Mesendoderm (in vitro differentiated cells): ENCODE measurements around the gene RAB20.

Experiments
- DNase-seq: peaks from one replicate; pipeline ENCODE4 v3.0.0; 2013
- H2AK5ac ChIP-seq: 2 replicates; pipeline ENCODE4 v1.6.1; 2013; ENCODE audit warnings: low read length, inconsistent platforms
- H2BK120ac ChIP-seq: 2 replicates; pipeline ENCODE4 v1.6.1; 2013; ENCODE audit warnings: low read depth, mild to moderate bottlenecking, low read length, moderate library complexity, mixed read lengths
- H2BK15ac ChIP-seq: replicated peaks from 2 replicates; pipeline ENCODE4 v1.6.1; 2013; ENCODE audit warnings: low read depth, mild to moderate bottlenecking, moderate library complexity
- H2BK5ac ChIP-seq: 2 replicates; pipeline ENCODE4 v1.6.1; 2013; ENCODE audit warnings: low read length, inconsistent platforms
- H3K18ac ChIP-seq: 2 replicates; pipeline ENCODE4 v1.6.1; 2013; ENCODE audit warnings: mild to moderate bottlenecking, low read length, mixed read lengths
- H3K23ac ChIP-seq: one replicate; pipeline ENCODE4 v1.6.1; 2013; ENCODE audit warnings: low read length
- H3K27ac ChIP-seq: 2 replicates; pipeline ENCODE4 v1.5.1; 2013; ENCODE audit warnings: low read depth, mild to moderate bottlenecking, inconsistent platforms, low read length, moderate library complexity
- H3K27me3 ChIP-seq: 2 replicates; pipeline ENCODE4 v1.6.1; 2013; ENCODE audit warnings: low read length, control low read depth, mild to moderate bottlenecking, inconsistent platforms; ENCODE audit not compliant: insufficient read depth, poor library complexity
- H3K36me3 ChIP-seq: 2 replicates; pipeline ENCODE4 v1.6.1; 2013; ENCODE audit warnings: low read length, inconsistent platforms; ENCODE audit not compliant: control insufficient read depth, insufficient read depth
- H3K4ac ChIP-seq: one replicate; pipeline ENCODE4 v1.6.1; 2013; ENCODE audit warnings: low read depth, mild to moderate bottlenecking, low read length, moderate library complexity
- H3K4me1 ChIP-seq: 2 replicates; pipeline ENCODE4 v1.6.1; 2013; ENCODE audit warnings: low read depth, low read length, inconsistent platforms; ENCODE audit not compliant: control insufficient read depth
- H3K4me2 ChIP-seq: 2 replicates; pipeline ENCODE4 v1.6.1; 2013; ENCODE audit warnings: low read length
- H3K4me3 ChIP-seq: 2 replicates; pipeline ENCODE4 v1.5.1; 2013; ENCODE audit warnings: mild to moderate bottlenecking, low read length
- H3K56ac ChIP-seq: one replicate; pipeline ENCODE4 v1.6.1; 2013; ENCODE audit warnings: low read length
- H3K79me1 ChIP-seq: 2 replicates; pipeline ENCODE4 v1.6.1; 2013; ENCODE audit warnings: low read length, inconsistent platforms
- H3K79me2 ChIP-seq: 2 replicates; pipeline ENCODE4 v1.6.1; 2013; ENCODE audit warnings: mild to moderate bottlenecking, low read length; ENCODE audit not compliant: control insufficient read depth, insufficient read depth
- H3K9ac ChIP-seq: 2 replicates; pipeline ENCODE4 v1.6.1; 2013; ENCODE audit warnings: low read length, inconsistent platforms
- H4K5ac ChIP-seq: one replicate; pipeline ENCODE4 v1.6.1; 2013; ENCODE audit warnings: low read length
- H4K8ac ChIP-seq: one replicate; pipeline ENCODE4 v1.6.1; 2013; ENCODE audit warnings: low read depth, mild to moderate bottlenecking, control low read depth, low read length, moderate library complexity
- WGBS: extraction: QIAGEN DNeasy Blood & Tissue Kit; methylation state at CpG from one replicate; pipeline ENCODE4 v1.1.7; 2013; ENCODE audit warnings: low lambda C conversion rate, missing lambda C conversion rate; ENCODE audit not compliant: insufficient coverage; ENCODE audit errors: extremely low coverage; 5-methylcytosine and 5-hydroxymethylcytosine counted together

Gene RAB20

DNA sequence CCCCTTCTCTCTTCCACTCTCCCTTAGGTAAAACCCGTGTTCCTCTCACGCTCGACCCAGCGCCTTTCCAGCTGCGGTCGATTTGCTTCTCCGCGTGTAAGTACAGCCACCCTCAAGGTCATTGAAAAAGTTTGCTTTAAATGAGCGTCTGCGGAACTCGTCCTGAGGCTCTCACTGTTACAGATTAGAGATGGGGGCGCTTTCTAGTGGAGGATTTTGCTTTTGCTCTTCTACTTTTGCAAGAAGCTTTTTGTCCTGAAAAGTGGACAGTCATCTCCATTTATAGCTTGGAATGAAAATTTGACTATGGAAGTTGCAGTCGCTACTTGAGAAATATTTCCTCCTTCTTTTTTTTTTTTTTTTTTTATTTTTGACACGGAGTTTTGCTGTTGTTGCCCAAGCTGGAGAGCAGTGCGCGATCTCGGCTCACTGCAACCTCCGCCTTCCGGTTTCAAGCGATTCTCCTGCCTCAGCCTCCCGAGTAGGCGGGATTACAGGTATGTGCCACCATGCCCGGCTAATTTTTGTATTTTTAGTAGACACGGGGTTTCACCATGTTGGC, 595 bp upstream of the RAB20 start:
- Histone ChIP-seq H3K27ac (no peak overlapping the region), H3K4me2 (peak overlapping the region; percentile 93), H3K4me1 (peaks cover 9% of the 10 kb centered on the region), H3K79me2 (peaks cover 22% of the 10 kb centered on the region), H3K4ac (no peak overlapping the region), H3K23ac (peak overlapping the region; percentile 80), H3K27me3 (no peaks in the 10 kb centered on the region), H3K18ac (peak overlapping the region; percentile 29), H3K9ac (peak overlapping the region; percentile 80), H3K4me3 (peak overlapping the region; percentile 64), H3K79me1 (peaks cover 14% of the 10 kb centered on the region), H3K56ac (peak overlapping the region; percentile 89), H2BK5ac (no peak overlapping the region), H4K5ac (no peak overlapping the region), H3K36me3 (no peaks in the 10 kb centered on the region), H2BK120ac (no peak overlapping the region), H4K8ac (no peak overlapping the region), H2AK5ac (no peak overlapping the region), H2BK15ac (no peak overlapping the region)
- DNase-seq = no peak
- WGBS = no CpG with 5 or more reads among the region's 24 CpGs

DNA sequence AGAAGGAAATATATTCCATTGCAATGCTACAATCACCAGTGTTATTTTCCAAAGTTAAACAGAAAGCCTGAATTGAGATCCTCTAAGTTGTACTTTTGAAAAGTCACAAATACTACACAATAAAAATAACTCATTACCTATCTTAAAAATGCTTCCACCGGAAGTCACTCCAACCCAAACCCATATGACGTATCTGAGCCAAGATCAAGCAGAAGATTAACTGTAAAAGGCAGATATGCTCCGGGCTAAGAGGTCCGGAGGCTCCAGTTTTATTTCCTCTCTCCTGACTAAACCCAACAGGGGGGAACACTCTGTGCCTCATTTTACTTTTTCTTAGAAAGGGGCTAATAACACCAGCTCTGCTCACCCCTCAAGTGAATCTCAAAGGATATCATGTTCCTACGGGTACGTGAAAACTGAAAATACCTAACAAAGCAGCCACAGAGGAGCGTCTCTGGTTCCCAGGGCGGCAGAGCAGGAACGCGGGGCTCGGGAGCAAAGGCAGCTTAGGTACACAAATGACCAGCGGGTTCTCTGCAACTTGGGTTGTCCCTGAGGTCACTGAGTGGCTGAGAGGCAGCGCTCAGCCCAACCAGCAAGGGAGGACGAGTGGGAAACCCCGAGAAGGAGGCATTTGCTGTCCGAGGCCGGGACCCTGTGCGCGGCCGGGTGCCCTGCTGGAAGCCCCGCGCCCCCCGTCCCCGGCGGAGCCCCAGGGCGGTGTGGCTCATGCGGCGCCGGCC, 750 bp downstream of the RAB20 start:
- H4K5ac ChIP-seq = no peak overlapping the region
- H4K8ac ChIP-seq = no peak overlapping the region
- H3K23ac ChIP-seq = peak overlapping the region; percentile 6
- peak; percentile 75 for DNase-seq
- H3K4me1 ChIP-seq = peaks cover 6% of the 10 kb centered on the region
- peak overlapping the region; percentile 64 for H3K27ac ChIP-seq
- peak overlapping the region; percentile 97 for H3K4me2 ChIP-seq
- no peaks in the 10 kb centered on the region for H3K27me3 ChIP-seq
- H3K9ac ChIP-seq = peak overlapping the region; percentile 79
- peak overlapping the region; percentile 68 for H3K4me3 ChIP-seq
- H3K79me1 ChIP-seq = peaks cover 20% of the 10 kb centered on the region
- H2BK5ac ChIP-seq = no peak overlapping the region
- H3K56ac ChIP-seq = peak overlapping the region; percentile 91
- no peak overlapping the region for H2BK120ac ChIP-seq
- H3K36me3 ChIP-seq = no peaks in the 10 kb centered on the region
- no peak overlapping the region for H2BK15ac ChIP-seq
- peak overlapping the region; percentile 86 for H3K18ac ChIP-seq
- H3K79me2 ChIP-seq = peaks cover 31% of the 10 kb centered on the region
- H3K4ac ChIP-seq = peak overlapping the region; percentile 0
- 100% methylated on average over 1 of the region's 29 CpGs for WGBS
- H2AK5ac ChIP-seq = no peak overlapping the region

DNA sequence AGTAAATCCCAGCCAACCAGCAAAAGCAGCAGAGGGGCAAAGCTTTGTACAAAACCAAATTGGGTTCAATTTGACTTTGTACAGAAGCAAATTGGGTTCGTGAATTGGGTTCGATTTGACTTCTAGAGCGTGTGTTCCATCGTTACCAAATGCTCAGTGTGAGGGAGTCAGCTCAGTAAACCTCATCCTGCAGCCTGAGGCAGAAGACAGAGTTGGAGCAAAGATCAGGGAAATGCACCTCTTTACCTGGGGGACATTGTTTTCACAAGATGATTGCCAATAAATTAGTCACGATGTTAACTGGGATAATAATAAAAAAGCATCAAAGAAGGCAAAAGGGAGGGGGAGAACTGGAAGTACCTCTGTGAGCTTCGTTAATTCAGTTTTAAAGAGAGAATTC, 1.5 kb downstream of the RAB20 start:
- Histone ChIP-seq H3K18ac (no peak overlapping the region), H2BK5ac (no peak overlapping the region), H2AK5ac (no peak overlapping the region), H3K56ac (peak overlapping the region; percentile 73), H3K4me3 (no peak overlapping the region), H3K9ac (peak overlapping the region; percentile 39), H3K36me3 (no peaks in the 10 kb centered on the region), H4K8ac (no peak overlapping the region), H3K4me2 (peak overlapping the region; percentile 25), H3K4ac (no peak overlapping the region), H3K79me2 (peaks cover 38% of the 10 kb centered on the region), H2BK120ac (no peak overlapping the region), H3K23ac (no peak overlapping the region), H3K4me1 (peaks cover 6% of the 10 kb centered on the region), H3K27me3 (no peaks in the 10 kb centered on the region), H3K27ac (no peak overlapping the region), H4K5ac (no peak overlapping the region), H3K79me1 (peaks cover 26% of the 10 kb centered on the region), H2BK15ac (no peak overlapping the region)
- no peak for DNase-seq
- WGBS = no CpG with 5 or more reads among the region's 6 CpGs

GRCh38 chr13:110559429-110559943, 2.0 kb downstream of the RAB20 start:
- Histone ChIP-seq H3K36me3 (no peaks in the 10 kb centered on the region), H3K56ac (peak overlapping the region; percentile 73), H2BK15ac (no peak overlapping the region), H3K4me3 (no peak overlapping the region), H3K27ac (no peak overlapping the region), H3K23ac (peak overlapping the region; percentile 29), H3K27me3 (no peaks in the 10 kb centered on the region), H4K8ac (no peak overlapping the region), H3K4me1 (peaks cover 6% of the 10 kb centered on the region), H2BK5ac (no peak overlapping the region), H3K9ac (peak overlapping the region; percentile 39), H3K79me2 (peaks cover 43% of the 10 kb centered on the region), H3K4ac (no peak overlapping the region), H2AK5ac (no peak overlapping the region), H3K18ac (no peak overlapping the region), H2BK120ac (no peak overlapping the region), H3K4me2 (peak overlapping the region; percentile 25), H3K79me1 (peaks cover 28% of the 10 kb centered on the region), H4K5ac (no peak overlapping the region)
- DNase-seq = no peak
- WGBS = no CpG with 5 or more reads among the region's 15 CpGs

DNA sequence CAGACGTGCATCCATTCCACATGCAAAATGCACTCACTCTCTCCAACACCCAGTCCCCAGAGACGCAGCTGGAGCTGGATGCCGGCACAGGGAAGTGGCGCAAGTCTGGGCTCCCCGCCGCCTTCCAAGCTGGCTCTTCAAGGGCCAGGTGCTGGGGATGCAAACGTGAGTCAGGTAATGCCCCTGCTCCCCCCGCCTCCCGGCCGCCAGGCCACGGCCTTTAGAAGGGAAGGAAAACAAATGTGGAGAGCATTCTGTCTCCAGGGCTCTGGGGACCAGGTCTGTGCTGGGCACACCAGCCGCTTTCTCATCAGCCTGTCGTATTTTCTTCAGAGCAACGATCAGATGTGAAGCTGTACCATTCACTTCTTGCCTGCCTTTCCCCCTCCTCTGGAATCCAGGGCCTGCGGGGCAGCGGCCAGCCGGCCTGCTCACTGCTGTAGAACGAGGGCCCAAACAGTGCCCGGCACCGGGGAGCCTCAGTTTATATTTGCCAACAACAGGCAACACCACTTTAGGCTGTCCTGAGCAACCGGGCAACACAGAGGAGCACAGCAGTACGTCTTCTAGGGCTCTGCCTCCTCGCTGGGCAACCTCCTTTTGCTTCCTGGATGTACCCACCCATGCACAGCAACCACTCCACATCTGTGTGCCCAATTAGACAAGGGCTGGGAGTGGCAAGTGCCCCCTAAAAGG, 3.8 kb downstream of the RAB20 start:
- Histone ChIP-seq H3K36me3 (peaks cover 2% of the 10 kb centered on the region), H3K79me1 (peaks cover 37% of the 10 kb centered on the region), H3K4ac (no peak overlapping the region), H3K79me2 (peaks cover 57% of the 10 kb centered on the region), H4K8ac (no peak overlapping the region), H2AK5ac (no peak overlapping the region), H4K5ac (no peak overlapping the region), H3K9ac (no peak overlapping the region), H2BK15ac (no peak overlapping the region), H3K4me3 (no peak overlapping the region), H3K23ac (peak overlapping the region; percentile 45), H2BK120ac (no peak overlapping the region), H3K27me3 (no peaks in the 10 kb centered on the region), H2BK5ac (no peak overlapping the region), H3K18ac (no peak overlapping the region), H3K27ac (no peak overlapping the region), H3K4me1 (peaks cover 6% of the 10 kb centered on the region), H3K56ac (no peak overlapping the region), H3K4me2 (no peak overlapping the region)
- no CpG with 5 or more reads among the region's 23 CpGs for WGBS
- DNase-seq = no peak
